CD8-positive, alpha-beta memory T cell (primary cell): ENCODE results near the gene PCDHA7. TPM values are rescaled to one million over a fixed set of nuclear protein-coding genes. Genes with fewer than 3 reads are reported as not detected.
"Not testable (repeated sequence)": the region's sequence is repeated elsewhere in the genome, so short reads cannot be mapped to it uniquely, and the experiment has no call there.

ENCODE experiments used
- CTCF ChIA-PET: fragments of 350-600 bp; sonication (Branson Sonifier 250); formaldehyde crosslinking; loops from one replicate; lab custom pipeline; 2021; ENCODE audit warnings: antibody characterized with exemption; lab: Charles Lee
- POLR2A ChIA-PET: fragments of 350-600 bp; sonication (Branson Sonifier 250); formaldehyde crosslinking; loops from one replicate; lab custom pipeline; 2021; ENCODE audit warnings: antibody characterized with exemption; lab: Charles Lee
- DNase-seq, 5 donors: peaks; one replicate each; pipeline versions ENCODE4 v3.0.0 to v3.0.0-alpha.2; 2020 to 2022; ENCODE audit warnings: mixed read lengths in 1 of 5
- H3K27ac ChIP-seq: one replicate; pipeline ENCODE4 v1.7.0; 2013; ENCODE audit warnings: low read depth, mild to moderate bottlenecking, low read length, moderate library complexity
- H3K27me3 ChIP-seq: 2 replicates; pipeline ENCODE4 v1.7.0; 2013; ENCODE audit warnings: low read length, mild to moderate bottlenecking; ENCODE audit not compliant: insufficient read depth, poor library complexity, severe bottlenecking
- H3K36me3 ChIP-seq: 2 replicates; pipeline ENCODE4 v1.7.0; 2013; ENCODE audit warnings: mild to moderate bottlenecking, low read length, moderate library complexity; ENCODE audit not compliant: insufficient read depth
- H3K4me1 ChIP-seq: 2 replicates; pipeline ENCODE4 v1.7.0; 2013; ENCODE audit warnings: mild to moderate bottlenecking, low read length, moderate library complexity; ENCODE audit not compliant: insufficient read depth
- H3K4me3 ChIP-seq: 2 replicates; pipeline ENCODE4 v1.7.0; 2013; ENCODE audit warnings: mild to moderate bottlenecking, low read length
- H3K9me3 ChIP-seq: 2 replicates; pipeline ENCODE4 v1.7.0; 2013; ENCODE audit warnings: mild to moderate bottlenecking, low read length
- H3K27ac Mint-ChIP-seq, 8 donors: one replicate each; pipeline ENCODE4 v1.8.0; 2020 to 2021; ENCODE audit warnings: mixed read lengths in 8 of 8, mild to moderate bottlenecking in 6 of 8, inconsistent platforms in 3 of 8, moderate library complexity in 3 of 8
- H3K27me3 Mint-ChIP-seq, 2 donors: one replicate each; pipeline ENCODE4 v1.8.0; 2020 to 2021; ENCODE audit warnings: mixed read lengths in 2 of 2, mild to moderate bottlenecking in 1 of 2, moderate library complexity in 1 of 2
- H3K36me3 Mint-ChIP-seq, 3 donors: one replicate each; pipeline ENCODE4 v1.8.0; 2020 to 2021; ENCODE audit warnings: mixed read lengths in 3 of 3, inconsistent platforms in 1 of 3, mild to moderate bottlenecking in 1 of 3
- H3K4me1 Mint-ChIP-seq, 3 donors: one replicate each; pipeline ENCODE4 v1.8.0; 2020 to 2021; ENCODE audit warnings: mixed read lengths in 3 of 3, inconsistent platforms in 1 of 3, mild to moderate bottlenecking in 1 of 3
- H3K4me3 Mint-ChIP-seq, 7 donors: one replicate each; pipeline ENCODE4 v1.8.0; 2020 to 2021; ENCODE audit warnings: mixed read lengths in 7 of 7, mild to moderate bottlenecking in 6 of 7, moderate library complexity in 4 of 7, inconsistent platforms in 2 of 7
- H3K9me3 Mint-ChIP-seq, 5 donors: one replicate each; pipeline ENCODE4 v1.8.0; 2020 to 2022; ENCODE audit warnings: mixed read lengths in 5 of 5, mild to moderate bottlenecking in 3 of 5, moderate library complexity in 2 of 5, inconsistent platforms in 1 of 5
- polyA plus RNA-seq: library from polyadenylated mRNA; unstranded; fragments of 300-500 nt; fragmentation: Illumina TruSeq; gene quantifications from one replicate; pipeline ENCODE4 v1.2.3, GENCODE V29; 2021
- total RNA-seq, 2 experiments: library from RNA; stranded (reverse); gene quantifications; one replicate each; pipeline ENCODE4 v1.2.3, GENCODE V29; 2021

PCDHA7 gene, protein sequence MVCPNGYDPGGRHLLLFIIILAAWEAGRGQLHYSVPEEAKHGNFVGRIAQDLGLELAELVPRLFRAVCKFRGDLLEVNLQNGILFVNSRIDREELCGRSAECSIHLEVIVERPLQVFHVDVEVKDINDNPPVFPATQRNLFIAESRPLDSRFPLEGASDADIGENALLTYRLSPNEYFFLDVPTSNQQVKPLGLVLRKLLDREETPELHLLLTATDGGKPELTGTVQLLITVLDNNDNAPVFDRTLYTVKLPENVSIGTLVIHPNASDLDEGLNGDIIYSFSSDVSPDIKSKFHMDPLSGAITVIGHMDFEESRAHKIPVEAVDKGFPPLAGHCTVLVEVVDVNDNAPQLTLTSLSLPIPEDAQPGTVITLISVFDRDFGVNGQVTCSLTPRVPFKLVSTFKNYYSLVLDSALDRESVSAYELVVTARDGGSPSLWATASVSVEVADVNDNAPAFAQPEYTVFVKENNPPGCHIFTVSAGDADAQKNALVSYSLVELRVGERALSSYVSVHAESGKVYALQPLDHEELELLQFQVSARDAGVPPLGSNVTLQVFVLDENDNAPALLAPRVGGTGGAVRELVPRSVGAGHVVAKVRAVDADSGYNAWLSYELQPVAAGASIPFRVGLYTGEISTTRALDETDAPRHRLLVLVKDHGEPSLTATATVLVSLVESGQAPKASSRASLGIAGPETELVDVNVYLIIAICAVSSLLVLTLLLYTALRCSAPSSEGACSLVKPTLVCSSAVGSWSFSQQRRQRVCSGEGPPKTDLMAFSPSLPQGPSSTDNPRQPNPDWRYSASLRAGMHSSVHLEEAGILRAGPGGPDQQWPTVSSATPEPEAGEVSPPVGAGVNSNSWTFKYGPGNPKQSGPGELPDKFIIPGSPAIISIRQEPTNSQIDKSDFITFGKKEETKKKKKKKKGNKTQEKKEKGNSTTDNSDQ
- not detected for total RNA-seq
- not detected for polyA plus RNA-seq

DNA sequence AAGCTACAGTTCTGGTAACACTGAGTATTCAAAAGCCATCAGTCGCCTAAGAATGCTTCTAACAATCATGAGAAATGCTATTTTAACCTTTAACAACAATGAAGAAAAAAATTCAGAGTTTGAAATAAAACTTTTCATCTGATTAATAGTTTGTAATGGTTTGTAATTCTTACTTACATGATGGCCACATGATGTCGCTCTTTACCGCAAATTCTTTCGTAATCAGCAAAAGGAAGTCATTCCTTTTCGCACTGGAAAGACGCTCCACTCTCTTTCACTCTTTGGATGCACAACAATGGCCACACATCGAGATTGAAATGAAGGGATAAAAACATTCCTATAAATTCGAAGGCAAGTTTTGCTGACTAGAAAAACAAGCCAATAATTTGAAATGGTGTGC is at the start of gene PCDHA7:
TSS of gene PCDHA7 (plus strand) at position 277 of the 400 bp plus-strand sequence. CDS start at position 392, 115 bp downstream.
- no peaks in the 10 kb centered on the region for H3K36me3 ChIP-seq
- CTCF ChIA-PET, result no interaction called here

DNA sequence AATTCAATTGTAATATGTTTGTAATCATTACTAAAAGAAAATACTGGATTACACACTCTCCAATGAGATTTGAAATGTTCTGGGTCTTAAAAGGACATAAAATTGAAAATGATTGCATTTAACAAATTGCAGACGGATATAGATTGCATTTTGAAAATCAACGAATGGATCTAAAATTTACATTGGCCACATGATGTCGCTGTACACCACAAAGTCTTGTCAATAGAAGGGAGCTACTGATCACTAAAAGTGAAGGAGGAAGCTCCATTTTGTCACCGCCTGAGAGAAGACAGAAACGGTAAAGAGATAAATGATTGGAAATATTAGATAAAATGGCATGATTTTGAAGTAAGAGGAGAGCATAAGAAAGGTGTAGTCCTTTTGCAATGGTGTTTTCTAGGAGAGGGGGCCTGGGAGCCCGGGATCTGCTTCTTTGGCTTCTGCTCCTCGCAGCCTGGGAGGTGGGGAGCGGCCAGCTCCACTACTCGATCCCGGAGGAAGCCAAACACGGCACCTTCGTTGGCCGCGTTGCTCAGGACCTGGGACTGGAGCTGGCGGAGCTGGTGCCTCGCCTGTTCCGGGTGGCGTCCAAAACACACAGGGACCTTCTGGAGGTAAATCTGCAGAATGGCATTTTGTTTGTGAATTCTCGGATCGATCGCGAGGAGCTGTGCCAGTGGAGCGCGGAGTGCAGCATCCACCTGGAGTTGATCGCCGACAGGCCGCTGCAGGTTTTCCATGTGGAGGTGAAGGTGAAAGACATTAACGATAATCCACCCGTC is 48.0 kb upstream of the PCDHA7 start, which contains the start of gene PCDHA1:
TSS of gene PCDHA1 (plus strand) at position 236 of the 782 bp plus-strand sequence.
- ChIA-PET CTCF (no interaction called here), POLR2A (no interaction called here)
- no peak within 1 kb of the TSS for H3K4me3 ChIP-seq
- no peak within 1 kb of the TSS for H3K27ac Mint-ChIP-seq
- H3K4me1 ChIP-seq, result no peaks in the 10 kb centered on the region
- H3K36me3 ChIP-seq, result no peaks in the 10 kb centered on the region
- peaks cover 3% of the 10 kb centered on the region for H3K27me3 ChIP-seq
- no peak within 1 kb of the TSS for H3K27ac ChIP-seq
- H3K27me3 Mint-ChIP-seq, result peaks cover 20 to 49% of the 10 kb centered on the region in 2 donors
- H3K9me3 Mint-ChIP-seq, result peaks cover 37 to 81% (median 64%) of the 10 kb centered on the region in 5 donors
- H3K9me3 ChIP-seq, result peaks cover 13% of the 10 kb centered on the region
- peaks cover 0 to 21% (median 2%) of the 10 kb centered on the region in 3 donors for H3K36me3 Mint-ChIP-seq
- H3K4me1 Mint-ChIP-seq, result no peaks in the 10 kb centered on the region
- H3K4me3 Mint-ChIP-seq, result no peak within 1 kb of the TSS
- no peak for DNase-seq

More for the DNA sequence above, at the start of gene PCDHA7:
- no peaks in the 10 kb centered on the region for H3K9me3 ChIP-seq
- no peak within 1 kb of the TSS for H3K27ac ChIP-seq
- H3K4me3 Mint-ChIP-seq, result no peak within 1 kb of the TSS
- H3K27ac Mint-ChIP-seq, result no peak within 1 kb of the TSS
- peaks cover 24 to 32% of the 10 kb centered on the region in 2 donors for H3K27me3 Mint-ChIP-seq
- no peaks in the 10 kb centered on the region for H3K4me1 ChIP-seq
- H3K4me3 ChIP-seq, result no peak within 1 kb of the TSS
- POLR2A ChIA-PET, result no interaction called here
- no peak for DNase-seq
- peaks cover 0 to 4% (median 0%) of the 10 kb centered on the region in 3 donors for H3K36me3 Mint-ChIP-seq
- peaks cover 13 to 33% (median 23%) of the 10 kb centered on the region in 5 donors for H3K9me3 Mint-ChIP-seq
- H3K4me1 Mint-ChIP-seq, result no peaks in the 10 kb centered on the region
- H3K27me3 ChIP-seq, result no peaks in the 10 kb centered on the region

DNA sequence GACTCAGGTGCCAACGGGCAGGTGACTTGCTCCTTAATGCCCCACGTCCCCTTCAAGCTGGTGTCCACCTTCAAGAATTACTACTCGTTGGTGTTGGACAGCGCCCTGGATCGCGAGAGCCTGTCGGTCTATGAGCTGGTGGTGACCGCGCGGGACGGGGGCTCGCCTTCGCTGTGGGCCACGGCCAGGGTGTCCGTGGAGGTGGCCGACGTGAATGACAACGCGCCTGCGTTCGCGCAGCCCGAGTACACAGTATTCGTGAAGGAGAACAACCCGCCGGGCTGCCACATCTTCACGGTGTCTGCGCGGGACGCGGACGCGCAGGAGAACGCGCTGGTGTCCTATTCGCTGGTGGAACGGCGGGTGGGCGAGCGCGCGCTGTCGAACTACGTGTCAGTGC is 46.6 kb upstream of the PCDHA7 start:
- Mint-ChIP-seq H3K9me3 (peaks cover 30 to 81% (median 60%) of the 10 kb centered on the region in 5 donors), H3K36me3 (peaks cover 0 to 15% (median 2%) of the 10 kb centered on the region in 3 donors), H3K27me3 (peaks cover 24 to 54% of the 10 kb centered on the region in 2 donors)
- H3K4me1 ChIP-seq, H3K27ac Mint-ChIP-seq, DNase-seq, H3K36me3 ChIP-seq, CTCF ChIA-PET, POLR2A ChIA-PET, H3K27ac ChIP-seq, H3K4me3 ChIP-seq, H3K4me1 Mint-ChIP-seq, H3K4me3 Mint-ChIP-seq, H3K27me3 ChIP-seq: not testable (repeated sequence)
- peaks cover 10% of the 10 kb centered on the region for H3K9me3 ChIP-seq

DNA sequence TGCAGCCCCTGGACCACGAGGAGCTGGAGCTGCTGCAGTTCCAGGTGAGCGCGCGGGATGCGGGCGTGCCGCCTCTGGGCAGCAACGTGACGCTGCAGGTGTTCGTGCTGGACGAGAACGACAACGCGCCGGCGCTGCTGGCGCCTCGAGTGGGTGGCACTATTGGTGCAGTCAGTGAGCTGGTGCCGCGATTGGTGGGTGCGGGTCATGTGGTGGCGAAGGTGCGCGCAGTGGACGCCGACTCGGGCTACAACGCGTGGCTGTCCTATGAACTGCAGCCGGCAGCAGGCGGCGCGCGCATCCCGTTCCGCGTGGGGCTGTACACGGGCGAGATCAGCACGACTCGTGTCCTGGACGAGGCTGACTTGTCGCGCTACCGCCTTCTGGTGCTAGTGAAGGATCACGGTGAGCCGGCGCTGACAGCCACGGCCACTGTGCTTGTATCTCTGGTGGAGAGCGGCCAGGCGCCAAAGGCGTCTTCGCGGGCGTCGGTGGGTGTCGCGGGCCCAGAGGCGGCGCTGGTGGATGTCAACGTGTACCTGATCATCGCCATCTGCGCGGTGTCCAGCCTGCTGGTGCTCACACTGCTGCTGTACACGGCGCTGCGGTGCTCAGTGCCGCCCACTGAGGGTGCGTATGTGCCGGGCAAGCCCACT is 46.1 kb upstream of the PCDHA7 start:
- peaks cover 11% of the 10 kb centered on the region for H3K9me3 ChIP-seq
- CTCF ChIA-PET, H3K27me3 ChIP-seq, H3K36me3 ChIP-seq, H3K4me1 Mint-ChIP-seq, H3K4me3 ChIP-seq, POLR2A ChIA-PET, H3K4me3 Mint-ChIP-seq, H3K4me1 ChIP-seq, H3K27ac ChIP-seq, DNase-seq: not testable (repeated sequence)
- peaks cover 24 to 52% of the 10 kb centered on the region in 2 donors for H3K27me3 Mint-ChIP-seq
- peaks cover 0 to 15% (median 2%) of the 10 kb centered on the region in 3 donors for H3K36me3 Mint-ChIP-seq
- peak overlapping the region in 1 of 8 donors; percentile 72 for H3K27ac Mint-ChIP-seq
- H3K9me3 Mint-ChIP-seq, result peaks cover 30 to 79% (median 60%) of the 10 kb centered on the region in 5 donors

DNA sequence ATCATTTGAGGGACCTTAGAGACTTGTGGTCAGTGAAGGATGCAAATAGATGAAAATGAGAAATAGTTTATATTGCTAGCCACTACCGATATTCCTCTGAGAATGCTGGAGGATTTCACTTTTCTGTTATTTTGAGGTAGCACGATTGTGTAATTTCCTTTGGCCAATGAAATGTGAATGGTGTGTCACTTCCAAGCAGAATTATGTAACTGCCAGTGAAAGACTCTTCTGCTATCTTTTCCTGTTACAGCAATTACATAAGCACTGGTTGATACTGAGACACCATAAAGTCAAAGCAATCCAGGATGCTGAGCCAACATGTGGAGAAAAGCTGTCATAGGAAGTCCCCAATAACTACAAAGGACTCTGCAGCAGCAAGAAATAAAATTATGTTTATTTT is 43.0 kb upstream of the PCDHA7 start:
- Histone ChIP-seq H3K4me3 (no peak overlapping the region), H3K36me3 (no peaks in the 10 kb centered on the region), H3K27ac (no peak overlapping the region), H3K4me1 (no peaks in the 10 kb centered on the region), H3K9me3 (peaks cover 11% of the 10 kb centered on the region), H3K27me3 (no peaks in the 10 kb centered on the region)
- DNase-seq, result no peak
- ChIA-PET CTCF (no interaction called here), POLR2A (no interaction called here)
- peaks cover 2 to 7% (median 2%) of the 10 kb centered on the region in 3 donors for H3K36me3 Mint-ChIP-seq
- no peak overlapping the region for H3K4me3 Mint-ChIP-seq
- peaks cover 31 to 54% of the 10 kb centered on the region in 2 donors for H3K27me3 Mint-ChIP-seq
- peaks cover 33 to 76% (median 67%) of the 10 kb centered on the region in 5 donors for H3K9me3 Mint-ChIP-seq
- H3K27ac Mint-ChIP-seq, result no peak overlapping the region
- no peaks in the 10 kb centered on the region for H3K4me1 Mint-ChIP-seq

DNA sequence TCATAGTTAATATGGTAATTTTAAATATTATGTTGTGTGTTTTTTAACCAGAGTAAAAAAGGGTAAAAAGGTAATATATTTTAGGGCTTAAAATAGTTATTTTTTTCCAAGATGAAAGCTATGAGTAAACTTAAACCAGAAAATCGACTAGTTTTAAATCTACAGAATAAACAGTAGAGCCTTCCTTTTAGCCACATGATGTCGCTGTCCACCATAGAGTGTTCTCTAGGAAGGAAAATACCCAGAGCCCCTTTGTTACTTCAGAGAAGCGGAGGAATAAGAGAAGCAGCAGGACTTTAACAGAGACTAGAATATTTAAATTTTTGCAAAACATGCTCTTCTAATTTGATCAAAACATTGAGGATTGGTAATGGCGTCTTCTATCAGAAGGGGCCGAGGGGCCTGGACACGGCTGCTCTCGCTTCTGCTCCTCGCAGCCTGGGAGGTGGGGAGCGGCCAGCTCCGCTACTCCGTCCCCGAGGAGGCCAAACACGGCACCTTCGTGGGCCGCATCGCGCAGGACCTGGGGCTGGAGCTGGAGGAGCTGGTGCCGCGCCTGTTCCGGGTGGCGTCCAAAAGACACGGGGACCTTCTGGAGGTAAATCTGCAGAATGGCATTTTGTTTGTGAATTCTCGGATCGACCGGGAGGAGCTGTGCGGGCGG is 39.3 kb upstream of the PCDHA7 start, which contains the start of gene PCDHA2:
TSS of gene PCDHA2 (plus strand) at position 258 of the 664 bp plus-strand sequence.
- ChIA-PET POLR2A (no interaction called here), CTCF (no interaction called here)
- H3K9me3 Mint-ChIP-seq, result peaks cover 32 to 60% (median 50%) of the 10 kb centered on the region in 5 donors

DNA sequence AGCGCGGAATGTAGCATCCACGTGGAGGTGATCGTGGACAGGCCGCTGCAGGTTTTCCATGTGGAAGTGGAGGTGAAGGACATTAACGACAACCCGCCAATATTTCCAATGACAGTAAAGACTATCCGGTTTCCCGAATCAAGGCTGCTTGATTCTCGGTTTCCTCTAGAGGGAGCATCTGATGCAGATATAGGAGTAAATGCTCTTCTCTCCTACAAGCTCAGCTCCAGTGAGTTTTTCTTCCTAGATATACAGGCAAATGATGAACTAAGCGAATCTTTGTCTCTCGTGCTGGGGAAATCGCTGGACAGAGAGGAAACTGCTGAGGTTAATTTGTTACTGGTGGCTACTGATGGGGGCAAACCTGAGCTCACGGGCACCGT is 38.8 kb upstream of the PCDHA7 start:
- Mint-ChIP-seq H3K4me3 (no peak overlapping the region), H3K9me3 (peaks cover 34 to 62% (median 51%) of the 10 kb centered on the region in 5 donors), H3K27ac (no peak overlapping the region), H3K4me1 (no peaks in the 10 kb centered on the region), H3K27me3 (peaks cover 26 to 50% of the 10 kb centered on the region in 2 donors), H3K36me3 (peaks cover 0 to 7% (median 2%) of the 10 kb centered on the region in 3 donors)
- H3K36me3 ChIP-seq, result no peaks in the 10 kb centered on the region
- no peak for DNase-seq
- peaks cover 3% of the 10 kb centered on the region for H3K9me3 ChIP-seq
- no peaks in the 10 kb centered on the region for H3K27me3 ChIP-seq
- CTCF ChIA-PET, result no interaction called here
- no peak overlapping the region for H3K27ac ChIP-seq
- POLR2A ChIA-PET, result no interaction called here
- H3K4me3 ChIP-seq, result no peak overlapping the region
- H3K4me1 ChIP-seq, result no peaks in the 10 kb centered on the region

More for the DNA sequence above, 39.3 kb upstream of the PCDHA7 start, which contains the start of gene PCDHA2:
- no peak within 1 kb of the TSS for H3K27ac Mint-ChIP-seq
- no peak for DNase-seq
- Histone ChIP-seq H3K27me3 (no peaks in the 10 kb centered on the region), H3K4me3 (no peak within 1 kb of the TSS), H3K36me3 (no peaks in the 10 kb centered on the region), H3K9me3 (peaks cover 3% of the 10 kb centered on the region), H3K27ac (no peak within 1 kb of the TSS), H3K4me1 (no peaks in the 10 kb centered on the region)
- H3K4me1 Mint-ChIP-seq, result no peaks in the 10 kb centered on the region
- peaks cover 28 to 48% of the 10 kb centered on the region in 2 donors for H3K27me3 Mint-ChIP-seq
- H3K4me3 Mint-ChIP-seq, result no peak within 1 kb of the TSS
- peaks cover under 1 to 9% (median 2%) of the 10 kb centered on the region in 3 donors for H3K36me3 Mint-ChIP-seq
